WTC11 (cell line): ENCODE measurements around the gene CNNM3. TPM values are rescaled to one million over a fixed set of nuclear protein-coding genes. Genes with fewer than 3 reads are reported as not detected.

ENCODE experiments used
- ATAC-seq: fragments of 200-7000 bp; cut with Tn5 transposase; 2 replicates; pipeline ENCODE4 v1.10.0; 2021; ENCODE audit warnings: mild to moderate bottlenecking, moderate library complexity
- CTCF ChIA-PET: fragments of 300-600 bp; sonication (Branson Sonifier 250); formaldehyde crosslinking; loops from one replicate; lab custom pipeline; 2021; ENCODE audit warnings: antibody characterized with exemption; lab: Charles Lee
- POLR2A ChIA-PET: fragments of 350-600 bp; sonication (Branson Sonifier 250); formaldehyde crosslinking; loops from one replicate; lab custom pipeline; 2021; ENCODE audit warnings: antibody characterized with exemption; lab: Charles Lee
- DNase-seq: peaks from one replicate; pipeline ENCODE4 v3.0.0; 2021; ENCODE audit warnings: low spot score
- H3K27ac Mint-ChIP-seq: 2 replicates; pipeline ENCODE4 v1.8.0; 2021; ENCODE audit warnings: mixed read lengths
- H3K27me3 Mint-ChIP-seq: 2 replicates; pipeline ENCODE4 v1.8.0; 2021; ENCODE audit warnings: low read depth, mild to moderate bottlenecking, moderate library complexity, mixed read lengths
- H3K36me3 Mint-ChIP-seq: 2 replicates; pipeline ENCODE4 v1.8.0; 2021; ENCODE audit warnings: mixed read lengths
- H3K4me1 Mint-ChIP-seq: 2 replicates; pipeline ENCODE4 v1.8.0; 2022; ENCODE audit warnings: mixed read lengths
- H3K4me3 Mint-ChIP-seq: 2 replicates; pipeline ENCODE4 v1.8.0; 2021; ENCODE audit warnings: mild to moderate bottlenecking, moderate library complexity, mixed read lengths
- H3K9me3 Mint-ChIP-seq: 2 replicates; pipeline ENCODE4 v1.8.0; 2021; ENCODE audit warnings: mixed read lengths
- ETV6 ChIP-seq: sonication (generic); formaldehyde crosslinking; IDR thresholded peaks from 2 replicates; pipeline ENCODE4 v1.8.1; 2022; ENCODE audit warnings: mild to moderate bottlenecking, missing genetic modification reagents
- FOXK1 ChIP-seq: sonication (generic); formaldehyde crosslinking; IDR thresholded peaks from 2 replicates; pipeline ENCODE4 v1.8.0; 2022; ENCODE audit warnings: mild to moderate bottlenecking, moderate library complexity, missing genetic modification reagents
- FOXP1 ChIP-seq: sonication (generic); formaldehyde crosslinking; IDR thresholded peaks from 2 replicates; pipeline ENCODE4 v1.8.0; 2022; ENCODE audit warnings: missing genetic modification reagents, mild to moderate bottlenecking, moderate library complexity, borderline replicate concordance
- GABPB1 ChIP-seq: sonication (generic); formaldehyde crosslinking; IDR thresholded peaks from 2 replicates; pipeline ENCODE4 v1.8.1; 2023; ENCODE audit warnings: mild to moderate bottlenecking, missing genetic modification reagents
- RELA ChIP-seq: sonication (generic); formaldehyde crosslinking; IDR thresholded peaks from 2 replicates; pipeline ENCODE4 v1.8.1; 2022; ENCODE audit warnings: missing genetic modification reagents, mild to moderate bottlenecking, borderline replicate concordance
- SMAD3 ChIP-seq: sonication (generic); formaldehyde crosslinking; IDR thresholded peaks from 2 replicates; pipeline ENCODE4 v1.8.0; 2022; ENCODE audit warnings: missing genetic modification reagents, mild to moderate bottlenecking, borderline replicate concordance
- SP1 ChIP-seq: sonication (generic); formaldehyde crosslinking; conservative IDR thresholded peaks from 2 replicates; pipeline ENCODE4 v1.8.1; 2022; ENCODE audit warnings: missing genetic modification reagents
- TEAD4 ChIP-seq: sonication (generic); formaldehyde crosslinking; IDR thresholded peaks from 2 replicates; pipeline ENCODE4 v1.8.0; 2022; ENCODE audit warnings: mild to moderate bottlenecking, missing genetic modification reagents
- ZBTB21 ChIP-seq: sonication (generic); formaldehyde crosslinking; IDR thresholded peaks from 2 replicates; pipeline ENCODE4 v1.8.1; 2023; ENCODE audit warnings: mild to moderate bottlenecking, missing genetic modification reagents, borderline replicate concordance
- ZNF219 ChIP-seq: sonication (generic); formaldehyde crosslinking; IDR thresholded peaks from 2 replicates; pipeline ENCODE4 v1.8.0; 2023; ENCODE audit warnings: missing genetic modification reagents, mild to moderate bottlenecking, borderline replicate concordance
- ZNF263 ChIP-seq: sonication (generic); formaldehyde crosslinking; IDR thresholded peaks from 2 replicates; pipeline ENCODE4 v1.8.1; 2022; ENCODE audit warnings: low read depth, mild to moderate bottlenecking, moderate library complexity, missing genetic modification reagents
- ZNF423 ChIP-seq: fragments of 250-450 bp; sonication (Bioruptor Pico); IDR thresholded peaks from 2 replicates; pipeline ENCODE4 v2.1.2; 2022; ENCODE audit warnings: mild to moderate bottlenecking, moderate library complexity
- total RNA-seq: library from RNA; stranded (reverse); gene quantifications from 3 replicates; pipeline ENCODE4 v1.2.3, GENCODE V29; 2021
- TF ChIP-seq, protein P1 (sequence below): sonication (generic); formaldehyde crosslinking; IDR thresholded peaks from 2 replicates; pipeline ENCODE4 v1.8.1; 2023; ENCODE audit warnings: mild to moderate bottlenecking, missing genetic modification reagents, moderate library complexity
- TF ChIP-seq, protein P2 (sequence below): sonication (generic); formaldehyde crosslinking; IDR thresholded peaks from 2 replicates; pipeline ENCODE4 v1.8.1; 2022; ENCODE audit warnings: mild to moderate bottlenecking, moderate library complexity, missing genetic modification reagents
- TF ChIP-seq, protein P3 (sequence below): sonication (generic); formaldehyde crosslinking; IDR thresholded peaks from 2 replicates; pipeline ENCODE4 v1.8.0; 2022; ENCODE audit warnings: mild to moderate bottlenecking, missing genetic modification reagents
- TF ChIP-seq, protein P4 (sequence below): sonication (generic); formaldehyde crosslinking; conservative IDR thresholded peaks from 2 replicates; pipeline ENCODE4 v1.8.1; 2022; ENCODE audit warnings: mild to moderate bottlenecking, missing genetic modification reagents
- TF ChIP-seq, protein P5 (sequence below): fragments of 250-450 bp; sonication (Bioruptor Pico); IDR thresholded peaks from 2 replicates; pipeline ENCODE4 v1.9.0; 2021; ENCODE audit warnings: mild to moderate bottlenecking
- TF ChIP-seq, protein P6 (sequence below): sonication (generic); formaldehyde crosslinking; IDR thresholded peaks from 2 replicates; pipeline ENCODE4 v1.8.0; 2023; ENCODE audit warnings: mild to moderate bottlenecking, missing genetic modification reagents
- TF ChIP-seq, protein P7 (sequence below): sonication (generic); formaldehyde crosslinking; IDR thresholded peaks from 2 replicates; pipeline ENCODE4 v1.8.1; 2023; ENCODE audit warnings: mild to moderate bottlenecking, missing genetic modification reagents, borderline replicate concordance
- TF ChIP-seq, protein P8 (sequence below): sonication (generic); formaldehyde crosslinking; IDR thresholded peaks from 2 replicates; pipeline ENCODE4 v1.8.0; 2022; ENCODE audit warnings: mild to moderate bottlenecking, missing genetic modification reagents

Gene CNNM3
- total RNA-seq, 1 experiment from 2014 or later = 34.9 TPM

DNA sequence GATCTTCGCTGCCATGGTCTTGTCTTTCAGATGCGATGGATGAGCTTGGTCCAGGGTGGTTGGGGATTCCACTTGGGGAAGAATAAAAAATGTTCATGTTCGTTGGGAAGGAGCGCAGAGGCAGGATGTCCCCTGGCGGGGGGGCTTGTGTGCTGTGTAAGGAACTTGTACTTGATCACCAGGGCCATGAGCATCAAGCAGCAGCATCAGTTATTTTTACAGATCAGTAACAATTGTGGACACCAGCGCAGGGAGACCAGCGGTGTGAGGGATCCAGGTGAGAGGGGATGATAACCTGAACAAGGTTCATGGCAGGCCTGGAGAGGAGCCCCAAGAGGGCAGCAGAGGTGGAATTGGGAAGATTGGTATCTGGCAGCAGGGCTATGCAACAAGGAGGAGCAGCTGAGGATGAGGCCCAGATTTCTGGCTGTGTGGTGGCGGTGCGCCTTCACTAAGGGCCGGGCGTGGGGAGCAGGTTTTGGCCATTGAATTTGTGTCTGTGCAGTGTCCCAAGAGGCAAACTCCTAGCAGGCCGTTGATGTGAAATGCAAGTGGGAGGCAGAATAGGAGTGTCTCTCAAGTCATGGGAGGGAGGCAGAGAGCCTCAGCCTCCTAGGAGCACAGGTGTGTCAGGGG, 3.9 kb downstream of the CNNM3 start (continued):
- TF ChIP-seq, protein P1, sequence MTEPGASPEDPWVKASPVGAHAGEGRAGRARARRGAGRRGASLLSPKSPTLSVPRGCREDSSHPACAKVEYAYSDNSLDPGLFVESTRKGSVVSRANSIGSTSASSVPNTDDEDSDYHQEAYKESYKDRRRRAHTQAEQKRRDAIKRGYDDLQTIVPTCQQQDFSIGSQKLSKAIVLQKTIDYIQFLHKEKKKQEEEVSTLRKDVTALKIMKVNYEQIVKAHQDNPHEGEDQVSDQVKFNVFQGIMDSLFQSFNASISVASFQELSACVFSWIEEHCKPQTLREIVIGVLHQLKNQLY (CRISPR knock-in tag) = no peak
- TF ChIP-seq SMAD3 (CRISPR knock-in tag) = no peak
- TF ChIP-seq ZNF263 (CRISPR knock-in tag) = no peak
- no peak for TF ChIP-seq SP1 (CRISPR knock-in tag)
- TF ChIP-seq, protein P2, sequence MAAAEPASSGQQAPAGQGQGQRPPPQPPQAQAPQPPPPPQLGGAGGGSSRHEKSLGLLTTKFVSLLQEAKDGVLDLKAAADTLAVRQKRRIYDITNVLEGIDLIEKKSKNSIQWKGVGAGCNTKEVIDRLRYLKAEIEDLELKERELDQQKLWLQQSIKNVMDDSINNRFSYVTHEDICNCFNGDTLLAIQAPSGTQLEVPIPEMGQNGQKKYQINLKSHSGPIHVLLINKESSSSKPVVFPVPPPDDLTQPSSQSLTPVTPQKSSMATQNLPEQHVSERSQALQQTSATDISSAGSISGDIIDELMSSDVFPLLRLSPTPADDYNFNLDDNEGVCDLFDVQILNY = no peak
- no peak for TF ChIP-seq GABPB1
- no peak for TF ChIP-seq FOXP1 (CRISPR knock-in tag)
- TF ChIP-seq, protein P3, sequence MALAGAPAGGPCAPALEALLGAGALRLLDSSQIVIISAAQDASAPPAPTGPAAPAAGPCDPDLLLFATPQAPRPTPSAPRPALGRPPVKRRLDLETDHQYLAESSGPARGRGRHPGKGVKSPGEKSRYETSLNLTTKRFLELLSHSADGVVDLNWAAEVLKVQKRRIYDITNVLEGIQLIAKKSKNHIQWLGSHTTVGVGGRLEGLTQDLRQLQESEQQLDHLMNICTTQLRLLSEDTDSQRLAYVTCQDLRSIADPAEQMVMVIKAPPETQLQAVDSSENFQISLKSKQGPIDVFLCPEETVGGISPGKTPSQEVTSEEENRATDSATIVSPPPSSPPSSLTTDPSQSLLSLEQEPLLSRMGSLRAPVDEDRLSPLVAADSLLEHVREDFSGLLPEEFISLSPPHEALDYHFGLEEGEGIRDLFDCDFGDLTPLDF (CRISPR knock-in tag) = no peak
- no peak for TF ChIP-seq RELA
- TF ChIP-seq, protein P4, sequence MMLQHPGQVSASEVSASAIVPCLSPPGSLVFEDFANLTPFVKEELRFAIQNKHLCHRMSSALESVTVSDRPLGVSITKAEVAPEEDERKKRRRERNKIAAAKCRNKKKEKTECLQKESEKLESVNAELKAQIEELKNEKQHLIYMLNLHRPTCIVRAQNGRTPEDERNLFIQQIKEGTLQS (CRISPR knock-in tag) = no peak
- TF ChIP-seq, protein P5, sequence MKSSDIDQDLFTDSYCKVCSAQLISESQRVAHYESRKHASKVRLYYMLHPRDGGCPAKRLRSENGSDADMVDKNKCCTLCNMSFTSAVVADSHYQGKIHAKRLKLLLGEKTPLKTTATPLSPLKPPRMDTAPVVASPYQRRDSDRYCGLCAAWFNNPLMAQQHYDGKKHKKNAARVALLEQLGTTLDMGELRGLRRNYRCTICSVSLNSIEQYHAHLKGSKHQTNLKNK (CRISPR knock-in tag) = no peak
- TF ChIP-seq ZBTB21 (CRISPR knock-in tag) = no peak

DNA sequence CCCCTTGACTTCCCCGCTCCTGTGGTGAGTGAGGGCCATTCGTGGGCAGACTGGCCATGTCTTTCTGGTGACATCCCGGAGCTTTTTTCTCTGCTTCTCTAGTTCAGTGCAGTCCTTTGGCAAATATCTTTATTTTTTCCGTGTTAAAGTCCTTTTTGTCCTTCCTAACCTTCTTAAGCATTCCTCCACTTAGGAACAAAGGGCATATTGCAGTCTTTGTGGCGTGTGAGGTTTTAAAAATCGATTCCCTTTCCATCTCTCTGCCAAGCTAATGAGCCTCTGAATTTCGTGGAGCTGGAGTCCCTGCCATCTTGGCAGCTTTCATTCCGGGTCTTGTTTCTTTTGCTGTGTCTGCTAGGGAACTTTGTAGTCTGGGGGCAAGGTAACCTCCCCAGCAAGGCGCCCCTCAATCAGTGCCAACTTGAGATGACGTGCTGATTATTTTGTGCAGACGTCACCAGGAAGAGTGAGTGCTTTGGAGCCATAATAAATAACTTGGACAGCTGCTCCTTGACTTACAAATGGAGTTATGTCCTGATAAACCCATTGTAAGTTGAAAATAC, 5.1 kb downstream of the CNNM3 start:
- ChIA-PET POLR2A (no interaction called here), CTCF (interaction anchor here (1.6 to 4.1 kb wide), 3 partner anchors 12 to 267 kb away, joined by 8 to 12 read pairs (median 9); no protein-coding TSS in a partner anchor)
- DNase-seq (no peak), ATAC-seq (no peak)
- peaks cover 37% of the 10 kb centered on the region for H3K36me3 Mint-ChIP-seq
- 0 out of 2 replicates have a peak, but pooled peaks cover 2% of the 10 kb centered on the region for H3K27me3 Mint-ChIP-seq
- H3K4me3 Mint-ChIP-seq = no peak overlapping the region
- no peaks in the 10 kb centered on the region for H3K9me3 Mint-ChIP-seq
- H3K27ac Mint-ChIP-seq = peak overlapping the region; percentile 60; the same call in 1 of the 2 replicates
- H3K4me1 Mint-ChIP-seq = peaks cover 41% of the 10 kb centered on the region
- TF ChIP-seq, protein P6, sequence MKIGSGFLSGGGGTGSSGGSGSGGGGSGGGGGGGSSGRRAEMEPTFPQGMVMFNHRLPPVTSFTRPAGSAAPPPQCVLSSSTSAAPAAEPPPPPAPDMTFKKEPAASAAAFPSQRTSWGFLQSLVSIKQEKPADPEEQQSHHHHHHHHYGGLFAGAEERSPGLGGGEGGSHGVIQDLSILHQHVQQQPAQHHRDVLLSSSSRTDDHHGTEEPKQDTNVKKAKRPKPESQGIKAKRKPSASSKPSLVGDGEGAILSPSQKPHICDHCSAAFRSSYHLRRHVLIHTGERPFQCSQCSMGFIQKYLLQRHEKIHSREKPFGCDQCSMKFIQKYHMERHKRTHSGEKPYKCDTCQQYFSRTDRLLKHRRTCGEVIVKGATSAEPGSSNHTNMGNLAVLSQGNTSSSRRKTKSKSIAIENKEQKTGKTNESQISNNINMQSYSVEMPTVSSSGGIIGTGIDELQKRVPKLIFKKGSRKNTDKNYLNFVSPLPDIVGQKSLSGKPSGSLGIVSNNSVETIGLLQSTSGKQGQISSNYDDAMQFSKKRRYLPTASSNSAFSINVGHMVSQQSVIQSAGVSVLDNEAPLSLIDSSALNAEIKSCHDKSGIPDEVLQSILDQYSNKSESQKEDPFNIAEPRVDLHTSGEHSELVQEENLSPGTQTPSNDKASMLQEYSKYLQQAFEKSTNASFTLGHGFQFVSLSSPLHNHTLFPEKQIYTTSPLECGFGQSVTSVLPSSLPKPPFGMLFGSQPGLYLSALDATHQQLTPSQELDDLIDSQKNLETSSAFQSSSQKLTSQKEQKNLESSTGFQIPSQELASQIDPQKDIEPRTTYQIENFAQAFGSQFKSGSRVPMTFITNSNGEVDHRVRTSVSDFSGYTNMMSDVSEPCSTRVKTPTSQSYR (CRISPR knock-in tag) = no peak
- TF ChIP-seq, protein P7, sequence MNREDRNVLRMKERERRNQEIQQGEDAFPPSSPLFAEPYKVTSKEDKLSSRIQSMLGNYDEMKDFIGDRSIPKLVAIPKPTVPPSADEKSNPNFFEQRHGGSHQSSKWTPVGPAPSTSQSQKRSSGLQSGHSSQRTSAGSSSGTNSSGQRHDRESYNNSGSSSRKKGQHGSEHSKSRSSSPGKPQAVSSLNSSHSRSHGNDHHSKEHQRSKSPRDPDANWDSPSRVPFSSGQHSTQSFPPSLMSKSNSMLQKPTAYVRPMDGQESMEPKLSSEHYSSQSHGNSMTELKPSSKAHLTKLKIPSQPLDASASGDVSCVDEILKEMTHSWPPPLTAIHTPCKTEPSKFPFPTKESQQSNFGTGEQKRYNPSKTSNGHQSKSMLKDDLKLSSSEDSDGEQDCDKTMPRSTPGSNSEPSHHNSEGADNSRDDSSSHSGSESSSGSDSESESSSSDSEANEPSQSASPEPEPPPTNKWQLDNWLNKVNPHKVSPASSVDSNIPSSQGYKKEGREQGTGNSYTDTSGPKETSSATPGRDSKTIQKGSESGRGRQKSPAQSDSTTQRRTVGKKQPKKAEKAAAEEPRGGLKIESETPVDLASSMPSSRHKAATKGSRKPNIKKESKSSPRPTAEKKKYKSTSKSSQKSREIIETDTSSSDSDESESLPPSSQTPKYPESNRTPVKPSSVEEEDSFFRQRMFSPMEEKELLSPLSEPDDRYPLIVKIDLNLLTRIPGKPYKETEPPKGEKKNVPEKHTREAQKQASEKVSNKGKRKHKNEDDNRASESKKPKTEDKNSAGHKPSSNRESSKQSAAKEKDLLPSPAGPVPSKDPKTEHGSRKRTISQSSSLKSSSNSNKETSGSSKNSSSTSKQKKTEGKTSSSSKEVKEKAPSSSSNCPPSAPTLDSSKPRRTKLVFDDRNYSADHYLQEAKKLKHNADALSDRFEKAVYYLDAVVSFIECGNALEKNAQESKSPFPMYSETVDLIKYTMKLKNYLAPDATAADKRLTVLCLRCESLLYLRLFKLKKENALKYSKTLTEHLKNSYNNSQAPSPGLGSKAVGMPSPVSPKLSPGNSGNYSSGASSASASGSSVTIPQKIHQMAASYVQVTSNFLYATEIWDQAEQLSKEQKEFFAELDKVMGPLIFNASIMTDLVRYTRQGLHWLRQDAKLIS (CRISPR knock-in tag) = no peak
- TF ChIP-seq ETV6 (CRISPR knock-in tag) (no peak), TEAD4 (CRISPR knock-in tag) (no peak), ZNF423 (no peak), ZNF219 (CRISPR knock-in tag) (no peak), FOXK1 (CRISPR knock-in tag) (no peak)
- TF ChIP-seq, protein P8, sequence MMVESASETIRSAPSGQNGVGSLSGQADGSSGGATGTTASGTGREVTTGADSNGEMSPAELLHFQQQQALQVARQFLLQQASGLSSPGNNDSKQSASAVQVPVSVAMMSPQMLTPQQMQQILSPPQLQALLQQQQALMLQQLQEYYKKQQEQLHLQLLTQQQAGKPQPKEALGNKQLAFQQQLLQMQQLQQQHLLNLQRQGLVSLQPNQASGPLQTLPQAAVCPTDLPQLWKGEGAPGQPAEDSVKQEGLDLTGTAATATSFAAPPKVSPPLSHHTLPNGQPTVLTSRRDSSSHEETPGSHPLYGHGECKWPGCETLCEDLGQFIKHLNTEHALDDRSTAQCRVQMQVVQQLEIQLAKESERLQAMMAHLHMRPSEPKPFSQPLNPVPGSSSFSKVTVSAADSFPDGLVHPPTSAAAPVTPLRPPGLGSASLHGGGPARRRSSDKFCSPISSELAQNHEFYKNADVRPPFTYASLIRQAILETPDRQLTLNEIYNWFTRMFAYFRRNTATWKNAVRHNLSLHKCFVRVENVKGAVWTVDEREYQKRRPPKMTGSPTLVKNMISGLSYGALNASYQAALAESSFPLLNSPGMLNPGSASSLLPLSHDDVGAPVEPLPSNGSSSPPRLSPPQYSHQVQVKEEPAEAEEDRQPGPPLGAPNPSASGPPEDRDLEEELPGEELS (CRISPR knock-in tag) = no peak
- TF ChIP-seq, protein P1 (CRISPR knock-in tag) = no peak
